ENCODE measurements around the gene ZGLP1.
A peak's percentile ranks its signal among the peaks of the same experiment; 100 is the strongest.

Gene ZGLP1

GRCh38 chr19:10277795-10278589 is 31.6 kb downstream of the ZGLP1 start:
- no peak for DNase-seq (ENCODE audit: low read depth)

GRCh38 chr19:10274589-10274988 is 35.0 kb downstream of the ZGLP1 start:
- DNase-seq (ENCODE audit: low read depth) = no peak

- no peak for DNase-seq (ENCODE audit: low read depth)
Measured at GRCh38 chr19:10271543-10272086, 38.0 kb downstream of the ZGLP1 start.

GRCh38 chr19:10270616-10271394 is 38.8 kb downstream of the ZGLP1 start, which contains the start of gene ICAM1:
TSS of gene ICAM1 (plus strand) at chr19:10271120. CDS start at chr19:10271160, 40 bp downstream.
- DNase-seq (ENCODE audit: low read depth) = no peak

- no peak for DNase-seq (ENCODE audit: low read depth)
Measured at GRCh38 chr19:10270180-10270615, 39.4 kb downstream of the ZGLP1 start.

- peak; percentile 77 for DNase-seq (ENCODE audit: low read depth)
Measured at GRCh38 chr19:10269333-10270179, 40.1 kb downstream of the ZGLP1 start.

GRCh38 chr19:10268071-10268470 is 41.5 kb downstream of the ZGLP1 start:
- no peak for DNase-seq (ENCODE audit: low read depth)

- DNase-seq (ENCODE audit: low read depth) = no peak
Measured at GRCh38 chr19:10266706-10267105, 42.9 kb downstream of the ZGLP1 start.

- no peak for DNase-seq (ENCODE audit: low read depth)
Measured at GRCh38 chr19:10262771-10263170, 46.8 kb downstream of the ZGLP1 start.

GRCh38 chr19:10260141-10260584 is 49.5 kb downstream of the ZGLP1 start:
- peak; percentile 25 for DNase-seq (ENCODE audit: low read depth)

GRCh38 chr19:10259162-10259905 is 50.3 kb downstream of the ZGLP1 start:
- DNase-seq (ENCODE audit: low read depth) = peak; percentile 58

- DNase-seq (ENCODE audit: low read depth) = no peak
Measured at GRCh38 chr19:10258080-10258710, 51.4 kb downstream of the ZGLP1 start.

GRCh38 chr19:10256970-10257615 is 52.5 kb downstream of the ZGLP1 start:
- DNase-seq (ENCODE audit: low read depth) = no peak

GRCh38 chr19:10256551-10256950 is 53.1 kb downstream of the ZGLP1 start:
- no peak for DNase-seq (ENCODE audit: low read depth)

- DNase-seq (ENCODE audit: low read depth) = no peak
Measured at GRCh38 chr19:10255358-10255757, 54.3 kb downstream of the ZGLP1 start.
